ENCODE data around the gene KCNJ9. TPM values are rescaled to one million over a fixed set of nuclear protein-coding genes. Genes with fewer than 3 reads are reported as not detected.

Gene KCNJ9
- polyA plus RNA-seq, 4 donors: 0.04 to 0.19 TPM; not detected in 2

- peak overlapping the region in 2 of 3 donors; percentile 38 to 59 for H3K27ac ChIP-seq (ENCODE audit: low read depth in 1 of 3, low read length in 2 of 3)
Measured at GRCh38 chr1:160094806-160095205, 13.5 kb downstream of the KCNJ9 start.

GRCh38 chr1:160095382-160096105 lies 14.2 kb downstream of the KCNJ9 start:
- H3K4me3 ChIP-seq (ENCODE audit: low read depth in 1 of 3, low read length in 3 of 3): no peak overlapping the region
- H3K27ac ChIP-seq (ENCODE audit: low read depth in 1 of 3, low read length in 2 of 3): no peak overlapping the region
- H3K4me1 ChIP-seq (ENCODE audit: control insufficient read depth in 3 of 3, insufficient read depth in 2 of 3, low read depth in 1 of 3, low read length in 2 of 3): peaks cover 13 to 50% (median 26%) of the 10 kb centered on the region in 3 donors
- no peaks in the 10 kb centered on the region for H3K27me3 ChIP-seq (ENCODE audit: control insufficient read depth in 3 of 3, insufficient read depth in 3 of 3, low read length in 3 of 3)
- WGBS, 3 donors: 74 to 88% (median 85%) methylated on average over 4 of the region's 4 CpGs
- no peaks in the 10 kb centered on the region for H3K9me3 ChIP-seq (ENCODE audit: control insufficient read depth in 2 of 2, insufficient read depth in 1 of 2, low read depth in 1 of 2, low read length in 1 of 2)
- DNase-seq (peak in 1 of 2 donors; percentile 37), FAIRE-seq (no peak)
- peaks cover 3 to 51% (median 4%) of the 10 kb centered on the region in 3 donors for H3K36me3 ChIP-seq (ENCODE audit: control insufficient read depth in 3 of 3, insufficient read depth in 2 of 3, low read depth in 1 of 3, low read length in 3 of 3)

More at GRCh38 chr1:160094806-160095205, 13.5 kb downstream of the KCNJ9 start:
- H3K4me1 ChIP-seq (ENCODE audit: control insufficient read depth in 3 of 3, insufficient read depth in 2 of 3, low read depth in 1 of 3, low read length in 2 of 3): peaks cover 13 to 49% (median 26%) of the 10 kb centered on the region in 3 donors
- 42 to 86% (median 59%) methylated on average over 14 of the region's 14 CpGs for WGBS, 3 donors
- no peaks in the 10 kb centered on the region for H3K27me3 ChIP-seq (ENCODE audit: control insufficient read depth in 3 of 3, insufficient read depth in 3 of 3, low read length in 3 of 3)
- H3K9me3 ChIP-seq (ENCODE audit: control insufficient read depth in 2 of 2, insufficient read depth in 1 of 2, low read depth in 1 of 2, low read length in 1 of 2): no peaks in the 10 kb centered on the region
- FAIRE-seq (no peak), DNase-seq (peak in 1 of 2 donors; percentile 54)
- peaks cover 3 to 58% (median 4%) of the 10 kb centered on the region in 3 donors for H3K36me3 ChIP-seq (ENCODE audit: control insufficient read depth in 3 of 3, insufficient read depth in 2 of 3, low read depth in 1 of 3, low read length in 3 of 3)
- H3K4me3 ChIP-seq (ENCODE audit: low read depth in 1 of 3, low read length in 3 of 3): no peak overlapping the region

GRCh38 chr1:160096274-160097116 lies 15.2 kb downstream of the KCNJ9 start:
- no peak for FAIRE-seq
- no peaks in the 10 kb centered on the region for H3K27me3 ChIP-seq (ENCODE audit: control insufficient read depth in 3 of 3, insufficient read depth in 3 of 3, low read length in 3 of 3)
- H3K27ac ChIP-seq (ENCODE audit: low read depth in 1 of 3, low read length in 2 of 3): no peak overlapping the region
- no peaks in the 10 kb centered on the region for H3K9me3 ChIP-seq (ENCODE audit: control insufficient read depth in 2 of 2, insufficient read depth in 1 of 2, low read depth in 1 of 2, low read length in 1 of 2)
- peak; percentile 44 to 63 for DNase-seq
- peaks cover 0 to 41% (median 4%) of the 10 kb centered on the region in 3 donors for H3K36me3 ChIP-seq (ENCODE audit: control insufficient read depth in 3 of 3, insufficient read depth in 2 of 3, low read depth in 1 of 3, low read length in 3 of 3)
- H3K4me3 ChIP-seq (ENCODE audit: low read depth in 1 of 3, low read length in 3 of 3): no peak overlapping the region
- peaks cover 13 to 55% (median 26%) of the 10 kb centered on the region in 3 donors for H3K4me1 ChIP-seq (ENCODE audit: control insufficient read depth in 3 of 3, insufficient read depth in 2 of 3, low read depth in 1 of 3, low read length in 2 of 3)
- WGBS, 3 donors: 36 to 68% (median 57%) methylated on average over 4 of the region's 4 CpGs

GRCh38 chr1:160097151-160097910 lies 16.0 kb downstream of the KCNJ9 start:
- Histone ChIP-seq H3K27me3 (ENCODE audit: control insufficient read depth in 3 of 3, insufficient read depth in 3 of 3, low read length in 3 of 3) (no peaks in the 10 kb centered on the region), H3K27ac (ENCODE audit: low read depth in 1 of 3, low read length in 2 of 3) (peak overlapping the region; percentile 88 to 91 (median 90)), H3K4me1 (ENCODE audit: control insufficient read depth in 3 of 3, insufficient read depth in 2 of 3, low read depth in 1 of 3, low read length in 2 of 3) (peaks cover 13 to 60% (median 26%) of the 10 kb centered on the region in 3 donors), H3K4me3 (ENCODE audit: low read depth in 1 of 3, low read length in 3 of 3) (peak overlapping the region in 2 of 3 donors; percentile 70 to 82), H3K9me3 (ENCODE audit: control insufficient read depth in 2 of 2, insufficient read depth in 1 of 2, low read depth in 1 of 2, low read length in 1 of 2) (no peaks in the 10 kb centered on the region), H3K36me3 (ENCODE audit: control insufficient read depth in 3 of 3, insufficient read depth in 2 of 3, low read depth in 1 of 3, low read length in 3 of 3) (peaks cover 0 to 33% (median 3%) of the 10 kb centered on the region in 3 donors)
- 30 to 57% (median 47%) methylated on average over 5 of the region's 5 CpGs for WGBS, 3 donors
- peak in 1 of 2 donors; percentile 36 for DNase-seq
- FAIRE-seq: no peak

GRCh38 chr1:160097911-160098851 lies 16.8 kb downstream of the KCNJ9 start, which contains the start of gene IGSF8:
TSS of gene IGSF8 (minus strand) at chr1:160098619. CDS start at chr1:160098472, 147 bp downstream.
- H3K4me1 ChIP-seq (ENCODE audit: control insufficient read depth in 3 of 3, insufficient read depth in 2 of 3, low read depth in 1 of 3, low read length in 2 of 3): peaks cover 13 to 64% (median 26%) of the 10 kb centered on the region in 3 donors
- peak within 1 kb of the TSS; percentile 59 to 82 (median 70) for H3K4me3 ChIP-seq (ENCODE audit: low read depth in 1 of 3, low read length in 3 of 3)
- H3K27ac ChIP-seq (ENCODE audit: low read depth in 1 of 3, low read length in 2 of 3): peak within 1 kb of the TSS; percentile 89 to 91 (median 90)
- FAIRE-seq (no peak), DNase-seq (peak; percentile 88 to 93)
- H3K9me3 ChIP-seq (ENCODE audit: control insufficient read depth in 2 of 2, insufficient read depth in 1 of 2, low read depth in 1 of 2, low read length in 1 of 2): no peaks in the 10 kb centered on the region
- H3K27me3 ChIP-seq (ENCODE audit: control insufficient read depth in 3 of 3, insufficient read depth in 3 of 3, low read length in 3 of 3): peaks cover 0 to 2% (median 0%) of the 10 kb centered on the region in 3 donors
- peaks cover 0 to 24% (median 2%) of the 10 kb centered on the region in 3 donors for H3K36me3 ChIP-seq (ENCODE audit: control insufficient read depth in 3 of 3, insufficient read depth in 2 of 3, low read depth in 1 of 3, low read length in 3 of 3)
- WGBS, 3 donors: 1 to 3% (median 3%) methylated on average over 31 to 64 of the region's 64 CpGs

GRCh38 chr1:160098852-160099561 lies 17.7 kb downstream of the KCNJ9 start:
- peaks cover 0 to 2% (median 0%) of the 10 kb centered on the region in 3 donors for H3K27me3 ChIP-seq (ENCODE audit: control insufficient read depth in 3 of 3, insufficient read depth in 3 of 3, low read length in 3 of 3)
- H3K4me3 ChIP-seq (ENCODE audit: low read depth in 1 of 3, low read length in 3 of 3): peak overlapping the region in 2 of 3 donors; percentile 39 to 49
- H3K9me3 ChIP-seq (ENCODE audit: control insufficient read depth in 2 of 2, insufficient read depth in 1 of 2, low read depth in 1 of 2, low read length in 1 of 2): no peaks in the 10 kb centered on the region
- peaks cover 7 to 58% (median 19%) of the 10 kb centered on the region in 3 donors for H3K4me1 ChIP-seq (ENCODE audit: control insufficient read depth in 3 of 3, insufficient read depth in 2 of 3, low read depth in 1 of 3, low read length in 2 of 3)
- H3K36me3 ChIP-seq (ENCODE audit: control insufficient read depth in 3 of 3, insufficient read depth in 2 of 3, low read depth in 1 of 3, low read length in 3 of 3): peaks cover 0 to 16% (median 0%) of the 10 kb centered on the region in 3 donors
- 1 to 3% (median 2%) methylated on average over 24 to 40 of the region's 40 CpGs for WGBS, 3 donors
- H3K27ac ChIP-seq (ENCODE audit: low read depth in 1 of 3, low read length in 2 of 3): peak overlapping the region; percentile 84 to 89 (median 87)
- FAIRE-seq: no peak
- peak; percentile 96 to 98 for DNase-seq

Measured in small intestine (tissue), 7 donors.